Liver (tissue), 9 donors: ENCODE results near the gene CCDC93. TPM values are rescaled to one million over a fixed set of nuclear protein-coding genes. Genes with fewer than 3 reads are reported as not detected.

ENCODE experiments used
- DNase-seq: peaks from one replicate; pipeline ENCODE4 v3.0.0-alpha.2; 2017; ENCODE audit warnings: low spot score
- H3K27ac ChIP-seq, 2 donors: one replicate each; pipeline ENCODE4 v1.7.0; 2013; ENCODE audit warnings: inconsistent platforms in 2 of 2, low read length in 2 of 2, control low read depth in 1 of 2, low read depth in 1 of 2, mild to moderate bottlenecking in 1 of 2
- H3K27me3 ChIP-seq, 4 donors: one replicate each; pipeline versions ENCODE4 v1.6.1 to v1.7.0; 2013; ENCODE audit warnings: low read length in 3 of 4, inconsistent platforms in 1 of 4, mild to moderate bottlenecking in 1 of 4, moderate library complexity in 1 of 4; ENCODE audit not compliant: control insufficient read depth in 4 of 4, insufficient read depth in 4 of 4
- H3K36me3 ChIP-seq, 4 donors: one replicate each; pipeline versions ENCODE4 v1.6.1 to v1.7.0; 2013; ENCODE audit warnings: low read length in 3 of 4, mild to moderate bottlenecking in 3 of 4, low read depth in 1 of 4, moderate library complexity in 1 of 4; ENCODE audit not compliant: control insufficient read depth in 4 of 4, insufficient read depth in 3 of 4
- H3K4me1 ChIP-seq, 4 donors: one replicate each; pipeline versions ENCODE4 v1.6.1 to v1.7.0; 2013; ENCODE audit warnings: low read length in 3 of 4, mild to moderate bottlenecking in 3 of 4, moderate library complexity in 1 of 4; ENCODE audit not compliant: control insufficient read depth in 4 of 4, insufficient read depth in 4 of 4
- H3K4me3 ChIP-seq, 3 donors: one replicate each; pipeline versions ENCODE4 v1.6.1 to v1.7.0; 2013; ENCODE audit warnings: low read length in 3 of 3, control low read depth in 1 of 3, low read depth in 1 of 3, mild to moderate bottlenecking in 1 of 3
- H3K9ac ChIP-seq, 2 donors: one replicate each; pipeline ENCODE4 v1.7.0; 2013; ENCODE audit warnings: low read length in 2 of 2, mild to moderate bottlenecking in 2 of 2, moderate library complexity in 2 of 2, control low read depth in 1 of 2, low read depth in 1 of 2
- H3K9me3 ChIP-seq, 4 donors: one replicate each; pipeline versions ENCODE4 v1.6.1 to v1.7.0; 2013; ENCODE audit warnings: low read length in 3 of 4; ENCODE audit not compliant: control insufficient read depth in 4 of 4
- CTCF ChIP-seq: fragments of 150-350 bp; IDR thresholded peaks from 2 replicates; pipeline ENCODE4 v1.5.1; 2017; ENCODE audit warnings: improper control_type of control experiment, low read depth, low read length; ENCODE audit not compliant: missing input control
- EGR1 ChIP-seq, 2 donors: IDR thresholded peaks; 2 replicates each; pipeline ENCODE4 v1.6.1; 2016 to 2018; ENCODE audit warnings: antibody characterized with exemption in 2 of 2, low read depth in 2 of 2
- FOXA1 ChIP-seq: IDR thresholded peaks from 2 replicates; pipeline ENCODE4 v1.6.1; 2016; ENCODE audit warnings: antibody characterized with exemption
- FOXA2 ChIP-seq: IDR thresholded peaks from 2 replicates; pipeline ENCODE4 v1.6.1; 2016; ENCODE audit warnings: antibody characterized with exemption
- GABPA ChIP-seq, 2 donors: IDR thresholded peaks in 1 of 2; conservative IDR thresholded peaks in 1 of 2; 2 replicates each; pipeline ENCODE4 v1.6.1; 2016; ENCODE audit warnings: antibody characterized with exemption in 2 of 2, mild to moderate bottlenecking in 1 of 2, moderate library complexity in 1 of 2
- HNF4A ChIP-seq, 2 donors: conservative IDR thresholded peaks; 2 replicates each; pipeline ENCODE4 v1.6.1; 2016; ENCODE audit warnings: antibody characterized with exemption in 2 of 2, mild to moderate bottlenecking in 2 of 2
- HNF4G ChIP-seq: IDR thresholded peaks from 2 replicates; pipeline ENCODE4 v1.6.1; 2016; ENCODE audit warnings: antibody characterized with exemption
- JUND ChIP-seq, 2 donors: IDR thresholded peaks; 2 replicates each; pipeline ENCODE4 v1.6.1; 2016; ENCODE audit warnings: antibody characterized with exemption in 2 of 2
- NR2F2 ChIP-seq: IDR thresholded peaks from 2 replicates; pipeline ENCODE4 v1.6.1; 2016; ENCODE audit warnings: antibody characterized with exemption
- RAD21 ChIP-seq, 2 donors: IDR thresholded peaks; 2 replicates each; pipeline ENCODE4 v1.6.1; 2016; ENCODE audit warnings: antibody characterized with exemption in 2 of 2, mild to moderate bottlenecking in 2 of 2
- RXRA ChIP-seq, 2 donors: IDR thresholded peaks; 2 replicates each; pipeline ENCODE4 v1.6.1; 2017 to 2018; ENCODE audit warnings: antibody characterized with exemption in 2 of 2, mild to moderate bottlenecking in 1 of 2
- SP1 ChIP-seq: IDR thresholded peaks from 2 replicates; pipeline ENCODE4 v1.6.1; 2018; ENCODE audit warnings: antibody characterized with exemption, mild to moderate bottlenecking
- TAF1 ChIP-seq: conservative IDR thresholded peaks from 2 replicates; pipeline ENCODE4 v1.6.1; 2016; ENCODE audit warnings: antibody characterized with exemption, mild to moderate bottlenecking
- YY1 ChIP-seq: IDR thresholded peaks from 2 replicates; pipeline ENCODE4 v1.6.1; 2016; ENCODE audit warnings: antibody characterized with exemption, mild to moderate bottlenecking
- ZBTB33 ChIP-seq: IDR thresholded peaks from 2 replicates; pipeline ENCODE4 v1.6.1; 2016; ENCODE audit warnings: antibody characterized with exemption
- WGBS: extraction: QIAGEN DNeasy Blood & Tissue Kit; methylation state at CpG from one replicate; pipeline ENCODE4 v1.1.7; 2013; 5-methylcytosine and 5-hydroxymethylcytosine counted together
- polyA plus RNA-seq, 2 donors: library from polyadenylated mRNA; stranded (reverse) in 1 of 2; unstranded in 1 of 2; fragments of 200-250 nt in 1 of 2; fragments of >200 nt in 1 of 2; fragmentation: Nextera tagmentation in 1 of 2; extraction: Ambion mirVana in 1 of 2; gene quantifications; one replicate each; pipeline versions ENCODE4 v1.2.1 to v1.2.3, GENCODE V29; 2013 to 2015
- total RNA-seq, 2 donors: library from RNA; depleted of rRNA; stranded (reverse); fragments of >200 nt; gene quantifications; one replicate each; pipeline ENCODE4 v1.2.3, GENCODE V29; 2014
- TF ChIP-seq, protein P1 (sequence below): IDR thresholded peaks from 2 replicates; pipeline ENCODE4 v1.6.1; 2016; ENCODE audit warnings: antibody characterized with exemption
- TF ChIP-seq, protein P2 (sequence below): IDR thresholded peaks from 2 replicates; pipeline ENCODE4 v1.6.1; 2016; ENCODE audit warnings: antibody characterized with exemption
- TF ChIP-seq, protein P3 (sequence below): IDR thresholded peaks from 2 replicates; pipeline ENCODE4 v1.6.1; 2016; ENCODE audit warnings: antibody characterized with exemption, mild to moderate bottlenecking
- donor health status: healthy.
- donor health status: healthy.
- donor health status: healthy.
- donor health status: healthy.
- donor health status: healthy.

Gene CCDC93
- total and polyA plus RNA-seq, 4 donors = 4.0 to 14.2 (median 8.5) TPM

DNA sequence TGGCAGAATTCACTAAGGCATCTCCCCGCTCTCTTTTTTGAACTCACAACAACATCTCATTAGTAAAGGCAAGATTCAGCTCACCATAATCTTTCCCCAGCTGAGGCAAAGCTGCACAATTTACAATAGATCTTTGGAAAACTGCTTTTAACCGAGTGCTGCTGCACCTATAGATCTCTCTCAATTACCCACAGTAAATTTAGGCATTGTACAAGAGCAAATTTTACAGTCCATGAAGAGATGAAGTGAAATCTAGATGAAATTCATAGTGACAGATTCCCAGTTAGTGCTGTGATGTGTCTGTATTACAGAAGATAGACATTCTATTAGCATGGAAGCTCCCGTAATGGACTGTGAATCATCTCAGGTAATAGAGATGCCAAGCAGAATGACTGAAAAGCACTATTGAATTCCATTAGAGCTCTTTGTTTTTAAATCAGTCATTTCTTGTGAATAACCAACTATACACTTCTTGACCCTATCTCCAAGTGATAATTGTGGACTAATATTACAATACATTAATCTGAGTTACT lies 38.0 kb upstream of the CCDC93 start:
- H3K9me3 ChIP-seq = no peaks in the 10 kb centered on the region
- H3K4me1 ChIP-seq = peaks cover 0 to 6% (median 0%) of the 10 kb centered on the region in 4 donors
- H3K36me3 ChIP-seq = no peaks in the 10 kb centered on the region
- H3K9ac ChIP-seq = no peak overlapping the region
- no peak overlapping the region for H3K4me3 ChIP-seq
- no peaks in the 10 kb centered on the region for H3K27me3 ChIP-seq
- no peak overlapping the region for H3K27ac ChIP-seq
- TF ChIP-seq EGR1 (IDR thresholded peaks at IDR 0.05; ENCODE audit: low read depth in 2 of 2) (no peak), RXRA (IDR thresholded peaks at IDR 0.05) (no peak), HNF4G (no peak), YY1 (no peak), FOXA2 (no peak), CTCF (no peak), HNF4A (conservative IDR thresholded peaks at IDR 0.05) (no peak), TAF1 (no peak), JUND (IDR thresholded peaks at IDR 0.05) (no peak), FOXA1 (no peak), SP1 (no peak), ZBTB33 (no peak), RAD21 (IDR thresholded peaks at IDR 0.05) (no peak), GABPA (IDR thresholded peaks at IDR 0.05 in 1 of 2, conservative IDR thresholded peaks at IDR 0.05 in 1 of 2) (no peak), NR2F2 (no peak)
- TF ChIP-seq, protein P1, sequence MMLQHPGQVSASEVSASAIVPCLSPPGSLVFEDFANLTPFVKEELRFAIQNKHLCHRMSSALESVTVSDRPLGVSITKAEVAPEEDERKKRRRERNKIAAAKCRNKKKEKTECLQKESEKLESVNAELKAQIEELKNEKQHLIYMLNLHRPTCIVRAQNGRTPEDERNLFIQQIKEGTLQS = no peak
- TF ChIP-seq, protein P2, sequence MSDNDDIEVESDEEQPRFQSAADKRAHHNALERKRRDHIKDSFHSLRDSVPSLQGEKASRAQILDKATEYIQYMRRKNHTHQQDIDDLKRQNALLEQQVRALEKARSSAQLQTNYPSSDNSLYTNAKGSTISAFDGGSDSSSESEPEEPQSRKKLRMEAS = no peak
- 93% methylated on average over 3 of the region's 3 CpGs for WGBS
- no peak for DNase-seq

GRCh38 chr2:118050974-118051373 lies 37.1 kb upstream of the CCDC93 start:
- peaks cover 0 to 8% (median 0%) of the 10 kb centered on the region in 4 donors for H3K4me1 ChIP-seq
- no peak for TF ChIP-seq JUND (IDR thresholded peaks at IDR 0.05)
- no peak for TF ChIP-seq TAF1
- no peak for TF ChIP-seq SP1
- TF ChIP-seq YY1 = no peak
- TF ChIP-seq, protein P2 = no peak
- TF ChIP-seq RXRA (IDR thresholded peaks at IDR 0.05) = no peak
- no peak for TF ChIP-seq ZBTB33
- no peak for TF ChIP-seq HNF4G
- TF ChIP-seq NR2F2 = no peak
- TF ChIP-seq, protein P3, sequence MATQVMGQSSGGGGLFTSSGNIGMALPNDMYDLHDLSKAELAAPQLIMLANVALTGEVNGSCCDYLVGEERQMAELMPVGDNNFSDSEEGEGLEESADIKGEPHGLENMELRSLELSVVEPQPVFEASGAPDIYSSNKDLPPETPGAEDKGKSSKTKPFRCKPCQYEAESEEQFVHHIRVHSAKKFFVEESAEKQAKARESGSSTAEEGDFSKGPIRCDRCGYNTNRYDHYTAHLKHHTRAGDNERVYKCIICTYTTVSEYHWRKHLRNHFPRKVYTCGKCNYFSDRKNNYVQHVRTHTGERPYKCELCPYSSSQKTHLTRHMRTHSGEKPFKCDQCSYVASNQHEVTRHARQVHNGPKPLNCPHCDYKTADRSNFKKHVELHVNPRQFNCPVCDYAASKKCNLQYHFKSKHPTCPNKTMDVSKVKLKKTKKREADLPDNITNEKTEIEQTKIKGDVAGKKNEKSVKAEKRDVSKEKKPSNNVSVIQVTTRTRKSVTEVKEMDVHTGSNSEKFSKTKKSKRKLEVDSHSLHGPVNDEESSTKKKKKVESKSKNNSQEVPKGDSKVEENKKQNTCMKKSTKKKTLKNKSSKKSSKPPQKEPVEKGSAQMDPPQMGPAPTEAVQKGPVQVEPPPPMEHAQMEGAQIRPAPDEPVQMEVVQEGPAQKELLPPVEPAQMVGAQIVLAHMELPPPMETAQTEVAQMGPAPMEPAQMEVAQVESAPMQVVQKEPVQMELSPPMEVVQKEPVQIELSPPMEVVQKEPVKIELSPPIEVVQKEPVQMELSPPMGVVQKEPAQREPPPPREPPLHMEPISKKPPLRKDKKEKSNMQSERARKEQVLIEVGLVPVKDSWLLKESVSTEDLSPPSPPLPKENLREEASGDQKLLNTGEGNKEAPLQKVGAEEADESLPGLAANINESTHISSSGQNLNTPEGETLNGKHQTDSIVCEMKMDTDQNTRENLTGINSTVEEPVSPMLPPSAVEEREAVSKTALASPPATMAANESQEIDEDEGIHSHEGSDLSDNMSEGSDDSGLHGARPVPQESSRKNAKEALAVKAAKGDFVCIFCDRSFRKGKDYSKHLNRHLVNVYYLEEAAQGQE = no peak
- no peak for TF ChIP-seq EGR1 (IDR thresholded peaks at IDR 0.05; ENCODE audit: low read depth in 2 of 2)
- no peak for TF ChIP-seq HNF4A (conservative IDR thresholded peaks at IDR 0.05)
- TF ChIP-seq CTCF = no peak
- no peak for TF ChIP-seq FOXA2
- TF ChIP-seq, protein P1 = no peak

More at GRCh38 chr2:118050974-118051373, 37.1 kb upstream of the CCDC93 start:
- no peak overlapping the region for H3K9ac ChIP-seq
- no peaks in the 10 kb centered on the region for H3K36me3 ChIP-seq
- WGBS = 93% methylated on average over 2 of the region's 2 CpGs
- no peaks in the 10 kb centered on the region for H3K27me3 ChIP-seq
- no peak for DNase-seq
- no peak overlapping the region for H3K27ac ChIP-seq
- H3K4me3 ChIP-seq = no peak overlapping the region
- H3K9me3 ChIP-seq = no peaks in the 10 kb centered on the region
